Measurements from ENCODE around the gene FAM114A1.
"Not testable (repeated sequence)": the region's sequence is repeated elsewhere in the genome, so short reads cannot be mapped to it uniquely, and the experiment has no call there.

Gene FAM114A1

GRCh38 chr4:38952017-38952416 is 84.4 kb downstream of the FAM114A1 start:
- no peak overlapping the region for H3K4me3 ChIP-seq (ENCODE audit: low read depth, low read length)
- DNase-seq (ENCODE audit: low read depth, low spot score): no peak
- in situ Hi-C loops (cut with HindIII; ENCODE audit: low sequenced_read_pairs): no loop called here
- TF ChIP-seq CTCF (IDR thresholded peaks at IDR 0.05; ENCODE audit: low read depth, low read length): no peak

GRCh38 chr4:38954727-38955126 is 87.1 kb downstream of the FAM114A1 start:
- in situ Hi-C loops (cut with HindIII; ENCODE audit: low sequenced_read_pairs): no loop called here
- DNase-seq (ENCODE audit: low read depth, low spot score): no peak

GRCh38 chr4:38955957-38956356 is 88.4 kb downstream of the FAM114A1 start:
- no peak for TF ChIP-seq CTCF (IDR thresholded peaks at IDR 0.05; ENCODE audit: low read depth, low read length)

More at GRCh38 chr4:38954727-38955126, 87.1 kb downstream of the FAM114A1 start:
- no peak overlapping the region for H3K4me3 ChIP-seq (ENCODE audit: low read depth, low read length)
- no peak for TF ChIP-seq CTCF (IDR thresholded peaks at IDR 0.05; ENCODE audit: low read depth, low read length)

DNA sequence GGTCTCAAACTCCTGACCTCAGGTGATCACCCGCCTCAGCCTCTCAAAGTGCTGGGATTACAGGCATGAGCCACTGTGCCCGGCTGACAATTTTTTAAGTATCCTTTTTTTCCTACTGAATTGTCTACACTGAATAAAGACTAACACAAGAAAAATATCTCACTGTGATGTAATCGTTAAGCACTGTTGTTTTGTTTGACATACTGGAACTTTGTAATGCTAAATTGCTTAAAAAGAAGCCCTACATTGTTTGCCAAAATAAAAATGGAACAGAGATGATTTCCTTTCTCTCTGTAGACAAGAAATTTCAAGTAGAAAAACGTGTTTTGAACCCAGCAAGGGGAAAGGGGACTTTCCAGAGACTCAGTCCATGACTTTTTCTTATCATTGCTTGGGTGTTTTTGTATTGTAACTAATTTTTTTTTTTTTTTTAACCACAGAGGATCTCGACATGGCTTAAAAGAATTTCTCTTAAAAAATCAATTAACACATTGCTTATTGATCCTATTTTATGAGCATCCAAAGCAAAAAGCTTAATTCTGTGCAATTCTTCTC is 89.7 kb downstream of the FAM114A1 start:
- no peak for DNase-seq (ENCODE audit: low read depth, low spot score)
- no peak for TF ChIP-seq CTCF (IDR thresholded peaks at IDR 0.05; ENCODE audit: low read depth, low read length)
- no peak overlapping the region for H3K4me3 ChIP-seq (ENCODE audit: low read depth, low read length)
- in situ Hi-C loops (cut with HindIII; ENCODE audit: low sequenced_read_pairs): no loop called here

More at GRCh38 chr4:38955957-38956356, 88.4 kb downstream of the FAM114A1 start:
- no peak overlapping the region for H3K4me3 ChIP-seq (ENCODE audit: low read depth, low read length)
- in situ Hi-C loops (cut with HindIII; ENCODE audit: low sequenced_read_pairs): no loop called here
- no peak for DNase-seq (ENCODE audit: low read depth, low spot score)

DNA sequence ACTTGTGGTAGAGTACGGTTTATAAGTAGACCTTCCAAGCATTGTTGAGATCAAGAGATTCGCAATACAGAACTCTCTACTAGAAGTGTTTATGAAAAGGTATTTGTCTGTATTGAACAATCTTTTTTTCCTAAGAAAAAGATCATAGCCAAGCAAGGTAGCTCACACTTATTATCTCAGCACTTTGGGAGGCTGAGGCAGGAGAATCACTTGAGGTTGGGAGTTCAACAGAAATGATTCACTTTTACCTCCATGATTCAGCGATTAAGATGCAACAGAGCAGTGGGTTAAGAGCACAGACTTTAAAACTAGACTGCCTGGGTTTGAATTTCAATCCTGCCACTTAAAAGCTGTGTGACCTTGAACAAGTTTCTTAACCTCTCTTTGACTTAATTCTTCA is 90.3 kb downstream of the FAM114A1 start:
- in situ Hi-C loops (cut with HindIII; ENCODE audit: low sequenced_read_pairs): no loop called here
- DNase-seq (ENCODE audit: low read depth, low spot score): no peak

DNA sequence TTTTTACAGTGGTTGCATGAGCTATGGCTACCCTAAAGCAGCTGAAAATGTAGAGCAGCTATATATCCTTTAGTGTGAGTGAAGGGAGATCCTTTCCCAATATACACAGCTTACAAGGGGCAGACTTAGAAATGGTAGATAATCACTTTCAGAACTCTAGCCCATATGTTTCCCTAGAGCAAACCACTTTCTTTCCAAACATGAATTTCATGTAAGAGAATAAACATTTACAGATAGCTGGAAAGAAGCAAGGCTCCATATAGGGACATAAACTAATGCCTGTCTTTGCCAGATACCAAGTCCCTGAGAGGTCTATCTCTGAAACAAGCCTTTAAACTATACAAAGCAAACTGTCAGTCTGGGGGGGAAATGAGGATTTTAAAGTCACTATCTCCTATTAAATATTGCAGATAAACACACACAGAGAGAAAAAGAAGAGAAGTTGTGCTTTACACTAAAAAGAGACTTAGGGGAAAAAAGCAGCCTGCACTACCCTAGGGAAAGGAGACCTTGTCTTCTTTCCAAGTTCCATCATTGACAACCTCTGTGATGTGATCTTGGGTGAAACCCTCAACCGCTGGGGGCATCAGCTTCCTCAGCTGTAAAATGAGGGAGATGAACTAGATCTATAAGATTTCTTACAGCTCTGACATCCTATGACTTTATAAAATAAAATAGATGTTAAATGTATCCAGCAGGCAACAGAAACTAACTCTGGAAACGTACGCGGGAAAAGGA is 91.0 kb downstream of the FAM114A1 start:
- no peak for TF ChIP-seq CTCF (IDR thresholded peaks at IDR 0.05; ENCODE audit: low read depth, low read length)
- in situ Hi-C loops (cut with HindIII; ENCODE audit: low sequenced_read_pairs): no loop called here
- H3K4me3 ChIP-seq (ENCODE audit: low read depth, low read length): no peak overlapping the region
- peak; percentile 58 for DNase-seq (ENCODE audit: low read depth, low spot score)

More for the DNA sequence above, 90.3 kb downstream of the FAM114A1 start:
- no peak for TF ChIP-seq CTCF (IDR thresholded peaks at IDR 0.05; ENCODE audit: low read depth, low read length)
- no peak overlapping the region for H3K4me3 ChIP-seq (ENCODE audit: low read depth, low read length)

DNA sequence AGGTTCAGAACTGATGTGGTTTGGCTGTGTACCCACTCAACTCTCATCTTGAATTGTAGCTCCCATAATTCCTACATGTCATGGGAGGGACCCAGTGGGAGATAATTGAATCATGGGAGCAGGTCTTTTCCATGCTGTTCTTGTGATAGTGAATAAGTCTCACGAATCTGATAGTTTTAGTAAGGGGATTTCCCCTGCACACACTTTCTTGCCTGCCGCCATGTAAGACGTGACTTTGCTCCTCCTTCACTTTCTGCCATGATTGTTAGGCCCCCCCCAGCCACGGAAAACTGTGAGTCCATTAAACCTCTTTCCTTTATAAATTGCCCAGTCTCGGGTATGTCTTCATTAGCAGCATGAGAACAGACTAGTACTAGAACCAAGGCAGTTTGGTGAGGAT is 91.6 kb downstream of the FAM114A1 start:
- DNase-seq (ENCODE audit: low read depth, low spot score); in situ Hi-C loops (cut with HindIII; ENCODE audit: low sequenced_read_pairs): not testable (repeated sequence)

More for the DNA sequence above, 91.6 kb downstream of the FAM114A1 start:
- not testable (repeated sequence) for H3K4me3 ChIP-seq (ENCODE audit: low read depth, low read length)
